GM18502 (cell line): Measurements from ENCODE around the gene RELN.
"Not testable (repeated sequence)": the region's sequence is repeated elsewhere in the genome, so short reads cannot be mapped to it uniquely, and the experiment has no call there.

Source experiments
- ATAC-seq: cut with Tn5 transposase; IDR thresholded peaks from one replicate; pipeline ENCODE4 v1.9.1; 2021; ENCODE audit warnings: mild to moderate bottlenecking; ENCODE audit not compliant: unreplicated experiment, poor library complexity

The RELN gene

DNA sequence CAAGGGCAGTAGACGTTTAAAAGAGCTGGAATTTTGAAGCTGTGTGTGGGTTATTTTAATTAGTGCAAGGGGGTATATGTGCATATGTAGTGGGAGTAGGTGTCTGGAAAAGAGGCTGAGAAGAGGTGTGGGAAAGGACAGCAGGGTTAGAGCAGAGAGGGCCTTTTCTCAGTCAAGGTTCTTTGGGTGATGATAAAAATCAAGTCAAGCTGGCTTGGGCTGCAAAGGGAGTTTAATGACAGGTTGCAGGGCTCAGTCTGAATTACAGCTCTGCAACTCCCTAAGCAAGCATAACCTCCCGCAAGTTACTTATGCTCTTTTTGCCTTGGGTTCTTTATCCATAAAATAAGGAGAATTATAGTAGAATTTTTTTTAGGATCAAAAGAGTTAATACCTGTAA lies 83.5 kb downstream of the RELN start:
- ATAC-seq = no peak

DNA sequence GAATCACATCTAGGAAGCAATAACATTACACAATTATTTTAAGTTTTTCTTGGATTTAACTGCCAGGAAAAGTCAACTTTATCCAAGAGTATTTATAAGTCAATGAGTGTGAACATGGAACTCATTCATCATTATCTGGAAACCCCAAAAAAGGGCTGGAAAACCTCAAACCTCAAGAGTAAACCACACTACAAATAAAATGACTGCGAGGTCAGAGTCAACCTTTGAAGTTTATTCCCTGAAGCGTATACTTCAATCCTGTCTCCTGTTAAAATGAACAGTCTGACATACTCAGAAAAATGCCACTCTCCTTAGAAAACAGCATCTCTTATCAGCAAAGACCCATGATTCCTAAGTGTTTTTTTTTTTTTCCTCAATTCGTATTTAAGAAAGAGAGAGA lies 86.5 kb downstream of the RELN start:
- ATAC-seq = no peak

DNA sequence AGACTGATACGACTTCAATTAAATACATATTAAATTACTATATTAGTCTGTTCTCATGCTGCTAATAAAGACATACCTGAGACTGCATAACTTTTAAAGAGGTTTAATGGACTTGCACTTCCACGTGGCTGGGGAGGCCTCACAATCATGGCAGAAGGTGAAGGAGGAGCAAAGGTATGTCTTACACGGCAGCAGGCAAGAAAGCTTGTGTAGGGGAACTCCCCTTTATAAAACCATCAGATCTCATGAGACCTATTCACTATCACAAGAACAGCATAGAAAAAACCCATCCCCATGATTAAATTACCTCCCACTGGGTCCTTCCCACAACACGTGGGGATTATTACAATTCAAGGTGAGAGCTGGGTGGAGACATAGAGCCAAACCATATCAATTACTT lies 92.6 kb downstream of the RELN start:
- ATAC-seq = not testable (repeated sequence)

DNA sequence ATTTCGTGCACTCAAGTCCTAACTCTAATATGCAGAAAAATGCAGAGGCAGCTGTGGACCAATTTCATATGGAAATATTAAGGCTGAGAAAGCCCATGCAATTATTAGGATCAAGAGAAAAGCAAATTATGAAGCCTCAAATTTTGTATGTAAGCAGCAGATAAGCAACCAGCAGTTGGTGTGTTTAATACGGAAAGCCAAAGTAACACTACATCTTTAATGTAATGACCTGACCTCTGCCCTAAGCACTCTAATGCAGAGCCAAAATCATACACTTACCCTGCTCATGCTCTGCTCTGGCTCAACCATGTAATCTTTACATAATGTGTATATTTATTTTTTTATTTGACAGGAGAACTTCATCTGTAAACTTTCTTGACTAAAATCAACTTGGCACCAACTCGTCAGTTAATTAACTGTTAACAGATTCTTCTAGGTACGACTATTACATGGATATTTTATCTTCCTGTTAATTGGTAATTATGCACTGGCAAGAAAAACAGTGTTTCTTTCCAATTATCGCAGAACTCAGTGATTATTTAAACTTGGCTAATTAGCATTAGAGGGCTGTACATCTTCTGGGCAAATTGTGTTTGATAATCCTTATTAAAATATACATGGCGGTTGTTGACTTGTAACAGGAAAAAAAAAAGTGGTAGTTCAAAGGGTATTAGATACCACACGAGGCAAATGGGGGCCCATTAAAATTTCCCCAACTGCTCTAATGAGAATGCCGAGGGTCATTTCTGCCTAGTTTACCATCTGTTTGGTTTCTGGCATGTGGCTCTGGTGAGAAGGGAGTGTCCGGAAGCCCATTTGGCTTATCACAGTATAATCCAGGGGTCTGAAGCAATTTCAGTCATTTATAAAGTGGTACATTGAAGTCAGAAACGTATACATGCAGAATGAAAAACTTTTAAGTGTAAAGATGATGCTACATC lies 94.5 kb downstream of the RELN start:
- no peak for ATAC-seq

- no peak for ATAC-seq
Observed at GRCh38 chr7:103893350-103893749, 96.1 kb downstream of the RELN start.

DNA sequence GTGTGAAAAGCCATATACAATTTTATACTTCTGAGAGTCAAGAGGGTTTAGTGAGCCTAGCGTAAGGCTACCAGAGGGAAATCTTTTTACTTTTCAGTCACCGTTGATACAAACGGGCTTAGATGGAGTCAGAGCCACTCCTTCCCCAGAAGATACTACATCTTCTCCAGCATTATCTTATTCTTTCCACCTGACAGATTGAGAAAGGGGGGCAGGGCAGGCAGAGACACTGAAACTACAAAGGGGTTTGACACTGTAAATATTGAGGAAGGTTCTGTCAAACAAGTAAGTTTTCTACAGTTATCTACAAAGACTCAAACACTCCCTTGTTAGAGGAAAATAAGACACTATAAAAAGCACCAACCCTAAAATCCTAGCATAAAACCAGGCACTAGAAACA lies 100.0 kb downstream of the RELN start:
- ATAC-seq = no peak

- no peak for ATAC-seq
Observed at GRCh38 chr7:103888603-103889153, 100.8 kb downstream of the RELN start.

DNA sequence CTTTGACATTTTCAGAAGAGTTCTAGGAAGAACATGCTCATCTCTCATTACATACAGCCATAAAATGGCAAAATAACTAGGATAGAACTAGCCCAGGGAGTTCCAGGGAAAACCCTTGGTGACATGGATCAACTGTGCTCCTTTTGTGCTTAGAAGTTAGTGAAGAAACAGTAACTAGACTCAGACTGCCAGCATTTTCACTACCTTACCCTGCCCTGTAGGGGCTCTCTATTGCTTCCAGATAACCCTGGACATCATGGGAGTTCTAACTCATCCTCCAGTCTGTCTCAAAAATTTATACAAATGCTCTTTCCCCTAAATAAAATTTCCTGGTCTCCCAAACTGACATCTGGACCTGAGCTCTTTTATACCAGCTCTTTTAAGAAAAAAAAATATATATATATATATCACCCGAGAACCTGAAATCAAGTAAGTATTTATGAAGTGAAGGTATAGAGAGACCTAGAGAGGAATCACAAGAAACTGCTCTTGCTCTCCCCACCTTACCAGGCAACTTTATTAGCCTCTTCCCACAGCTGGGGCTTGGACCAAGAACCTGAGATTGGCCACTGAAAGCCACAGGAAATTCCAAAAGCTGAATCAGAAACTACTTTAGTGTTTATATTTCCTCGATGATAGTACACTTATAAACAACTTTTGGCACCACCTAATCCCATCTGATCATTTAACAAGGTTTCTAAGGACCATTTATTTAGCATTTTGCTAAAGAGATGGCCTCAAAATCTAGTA lies 101.4 kb downstream of the RELN start:
- ATAC-seq = no peak

DNA sequence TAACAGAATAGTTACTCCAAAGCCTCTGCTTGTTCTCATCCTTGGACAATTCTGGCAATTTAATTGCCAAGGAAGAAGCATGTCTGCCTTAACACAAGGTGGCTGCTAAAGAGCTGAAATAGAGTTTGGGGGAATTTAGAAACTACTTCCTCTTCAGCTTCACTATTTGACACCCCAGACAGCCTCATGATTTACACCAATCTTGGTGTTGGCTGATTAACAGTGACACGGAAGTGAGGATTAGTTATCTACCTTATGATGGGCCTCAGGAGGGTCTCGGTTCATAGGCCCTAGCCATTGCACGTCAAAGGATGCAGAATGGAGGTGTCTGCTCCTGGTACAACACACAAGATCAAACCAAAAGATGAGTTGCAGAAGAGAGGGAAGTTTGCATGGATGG lies 102.4 kb downstream of the RELN start:
- ATAC-seq = no peak

DNA sequence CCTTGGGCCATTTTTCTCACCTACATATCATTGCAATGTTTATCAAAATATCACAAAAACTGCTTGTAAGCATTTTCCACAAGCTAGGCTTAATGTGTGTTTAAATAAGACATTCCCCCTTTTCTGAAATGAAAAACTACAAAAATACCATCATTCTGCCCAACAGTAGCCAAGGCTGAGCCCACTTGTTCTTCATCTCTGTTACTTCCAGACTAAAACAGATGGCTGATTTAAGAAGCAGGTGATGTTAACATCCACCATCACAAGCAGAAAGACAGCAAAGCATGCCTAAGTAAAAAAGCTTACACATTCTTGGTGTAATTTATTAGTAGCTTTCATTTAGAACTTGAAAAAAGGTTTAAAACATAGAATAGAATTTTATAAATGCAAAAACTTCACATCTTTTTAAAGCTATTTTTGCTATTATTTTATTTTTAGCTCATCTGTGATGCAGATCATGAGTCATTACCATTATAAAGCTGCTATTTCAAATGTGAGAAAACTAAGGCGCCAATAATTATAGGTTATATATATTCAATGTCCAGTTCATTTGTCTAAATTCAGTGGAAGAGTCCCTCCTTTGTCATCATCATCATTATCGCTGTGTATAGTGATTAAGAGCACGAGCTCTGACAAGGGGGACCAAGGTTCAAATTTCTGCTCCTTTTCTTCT lies 109.4 kb downstream of the RELN start:
- ATAC-seq = no peak

DNA sequence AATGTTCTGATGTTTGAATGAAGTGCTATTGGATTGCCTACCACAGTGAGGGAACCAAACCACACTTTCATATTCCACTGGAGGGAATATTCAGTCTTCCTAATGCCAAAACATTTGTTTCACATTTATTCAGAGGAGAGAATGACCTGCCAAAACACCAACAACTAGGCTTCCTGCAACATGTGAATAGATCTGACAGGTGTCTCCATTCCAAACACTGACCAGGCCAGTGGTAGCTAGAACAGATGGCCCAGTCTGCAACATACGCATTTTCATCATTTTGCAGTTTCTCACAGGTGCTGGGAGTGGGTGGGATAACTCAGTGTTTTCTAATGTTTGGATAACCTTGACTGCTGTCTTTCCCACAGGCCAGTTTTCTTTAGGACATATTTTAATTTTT lies 110.0 kb downstream of the RELN start:
- ATAC-seq = no peak

GRCh38 chr7:103877565-103877964 lies 111.9 kb downstream of the RELN start:
- ATAC-seq = no peak

DNA sequence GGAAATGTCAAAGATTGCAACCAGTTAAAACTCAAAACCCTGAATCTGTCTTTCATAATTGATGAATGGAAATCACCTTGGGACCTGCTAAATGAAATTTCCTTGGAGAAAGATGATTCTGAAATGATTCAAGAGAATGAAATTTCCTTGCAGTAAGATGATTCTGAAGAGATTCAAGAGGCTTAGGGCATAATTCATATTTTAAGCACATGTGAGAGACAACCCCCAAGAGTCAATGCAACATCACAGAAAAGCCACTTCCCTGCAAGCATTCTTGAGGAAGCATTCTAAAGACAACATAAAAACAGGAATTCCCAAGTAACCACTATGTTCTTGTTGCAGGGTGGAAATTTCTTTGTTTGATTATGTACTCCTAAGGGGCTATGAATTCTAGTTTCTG lies 113.7 kb downstream of the RELN start:
- no peak for ATAC-seq

DNA sequence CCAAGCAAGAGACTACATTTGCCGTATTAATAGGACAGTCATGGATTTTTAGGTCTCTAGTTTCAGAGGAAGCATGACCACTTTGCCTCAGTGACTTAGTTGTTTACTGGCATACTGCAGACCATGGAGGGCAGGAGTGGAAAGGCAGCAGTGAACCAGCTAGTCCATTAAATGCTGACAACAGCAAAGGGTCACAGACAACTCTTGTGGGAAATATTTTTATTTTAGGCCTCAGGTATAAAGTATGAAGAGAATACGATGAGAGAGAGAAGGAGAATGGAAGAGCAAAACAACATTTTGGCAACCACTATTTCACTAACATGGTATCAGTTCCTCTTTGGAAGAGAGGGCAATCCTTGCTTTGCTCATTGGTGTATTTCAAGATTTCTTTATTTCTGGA lies 118.0 kb downstream of the RELN start:
- ATAC-seq = no peak

DNA sequence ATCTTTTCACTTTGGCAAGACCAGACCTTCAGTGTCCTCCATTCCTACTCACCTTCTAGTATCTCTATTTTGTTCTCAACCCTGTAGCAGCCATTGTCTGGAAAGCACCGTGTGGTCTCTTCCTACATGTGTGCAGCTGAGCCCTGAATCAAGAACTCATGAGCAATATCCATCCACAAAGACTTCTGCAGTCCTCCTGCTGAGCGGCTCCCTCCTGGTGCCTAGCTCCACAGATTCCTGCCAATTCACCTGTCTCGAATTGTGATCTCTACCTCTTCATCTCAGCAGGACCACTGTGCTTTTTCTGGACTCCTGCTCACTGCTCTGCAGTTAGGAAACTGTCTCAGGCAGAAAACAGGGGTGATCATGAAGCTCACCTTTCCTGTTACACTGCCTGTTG lies 118.8 kb downstream of the RELN start:
- no peak for ATAC-seq

GRCh38 chr7:103867874-103868273 lies 121.6 kb downstream of the RELN start:
- ATAC-seq = no peak

GRCh38 chr7:103866919-103867318 lies 122.5 kb downstream of the RELN start:
- ATAC-seq = no peak

- no peak for ATAC-seq
Observed at GRCh38 chr7:103865442-103865841, 124.0 kb downstream of the RELN start.

GRCh38 chr7:103862302-103863035 lies 127.0 kb downstream of the RELN start:
- ATAC-seq = no peak

DNA sequence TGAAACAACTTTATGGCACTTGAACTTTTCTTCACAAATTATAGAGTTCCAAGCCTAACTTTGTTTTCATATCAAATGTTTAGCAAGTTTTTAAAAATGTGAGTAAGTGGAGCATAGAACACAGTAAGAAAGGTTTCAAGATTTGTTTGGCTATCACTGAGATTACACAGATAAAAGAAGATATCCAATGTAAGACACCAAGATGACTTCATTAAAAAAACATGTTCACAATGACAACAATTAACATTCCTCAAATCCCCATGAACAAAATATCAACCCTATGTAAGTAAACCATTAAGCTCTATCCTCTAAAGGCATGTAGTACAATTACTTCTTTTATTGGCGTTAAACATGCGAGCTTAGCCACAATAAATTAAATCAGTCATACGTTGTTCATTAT lies 129.7 kb downstream of the RELN start:
- no peak for ATAC-seq
